Measurements from ENCODE around the gene DNAI2.

GRCh38 chr17:74356646-74357465 is 82.8 kb downstream of the DNAI2 start:
- TF ChIP-seq RAD21 (IDR thresholded peaks at IDR 0.05; ENCODE audit: low read depth) (no peak), REST (IDR thresholded peaks at IDR 0.05; ENCODE audit: low read depth) (no peak), CEBPB (IDR thresholded peaks at IDR 0.05) (no peak), MAX (IDR thresholded peaks at IDR 0.05) (no peak; the same call in 1 of the 2 replicates), EGR1 (IDR thresholded peaks at IDR 0.05) (no peak), FOXM1 (IDR thresholded peaks at IDR 0.05; ENCODE audit: borderline replicate concordance, low read depth) (no peak), EP300 (IDR thresholded peaks at IDR 0.05; ENCODE audit: borderline replicate concordance) (no peak), YY1 (IDR thresholded peaks at IDR 0.05; ENCODE audit: low read depth) (no peak), TAF1 (IDR thresholded peaks at IDR 0.05; ENCODE audit: low read depth) (no peak), ZBTB7A (IDR thresholded peaks at IDR 0.05; ENCODE audit: low read depth) (no peak)

Measured in Ishikawa (cell line).